ENCODE data around the gene ZNF765. TPM values are rescaled to one million over a fixed set of nuclear protein-coding genes. Genes with fewer than 3 reads are reported as not detected.
"Not testable (repeated sequence)": the region's sequence is repeated elsewhere in the genome, so short reads cannot be mapped to it uniquely, and the experiment has no call there.

ZNF765 gene
- total RNA-seq, 1 donor from 2014 or later = 5.5 TPM

DNA sequence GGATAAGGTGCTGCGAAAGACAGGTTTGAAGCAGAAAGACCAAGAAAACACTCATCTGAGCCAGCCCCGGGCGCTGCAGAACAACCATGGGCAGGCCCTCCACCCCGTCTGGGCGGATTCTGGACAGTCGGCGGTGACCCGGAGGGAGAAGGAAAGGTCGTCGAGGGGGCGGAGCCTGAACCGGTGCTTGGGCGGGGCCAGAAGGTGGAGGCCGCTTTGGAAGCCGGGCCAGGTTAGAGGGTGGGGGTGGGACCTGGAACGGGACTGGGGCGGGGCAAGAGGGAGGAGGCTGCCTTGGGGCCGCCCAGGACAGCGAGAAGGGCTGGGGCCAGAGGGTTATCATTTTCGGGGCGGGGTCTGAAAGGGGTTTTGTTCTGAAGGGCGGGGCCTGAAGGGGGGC lies 5.0 kb upstream of the ZNF765 start:
- H3K4me3 ChIP-seq (ENCODE audit: low read depth, low read length) = no peak overlapping the region
- TF ChIP-seq, protein P1, sequence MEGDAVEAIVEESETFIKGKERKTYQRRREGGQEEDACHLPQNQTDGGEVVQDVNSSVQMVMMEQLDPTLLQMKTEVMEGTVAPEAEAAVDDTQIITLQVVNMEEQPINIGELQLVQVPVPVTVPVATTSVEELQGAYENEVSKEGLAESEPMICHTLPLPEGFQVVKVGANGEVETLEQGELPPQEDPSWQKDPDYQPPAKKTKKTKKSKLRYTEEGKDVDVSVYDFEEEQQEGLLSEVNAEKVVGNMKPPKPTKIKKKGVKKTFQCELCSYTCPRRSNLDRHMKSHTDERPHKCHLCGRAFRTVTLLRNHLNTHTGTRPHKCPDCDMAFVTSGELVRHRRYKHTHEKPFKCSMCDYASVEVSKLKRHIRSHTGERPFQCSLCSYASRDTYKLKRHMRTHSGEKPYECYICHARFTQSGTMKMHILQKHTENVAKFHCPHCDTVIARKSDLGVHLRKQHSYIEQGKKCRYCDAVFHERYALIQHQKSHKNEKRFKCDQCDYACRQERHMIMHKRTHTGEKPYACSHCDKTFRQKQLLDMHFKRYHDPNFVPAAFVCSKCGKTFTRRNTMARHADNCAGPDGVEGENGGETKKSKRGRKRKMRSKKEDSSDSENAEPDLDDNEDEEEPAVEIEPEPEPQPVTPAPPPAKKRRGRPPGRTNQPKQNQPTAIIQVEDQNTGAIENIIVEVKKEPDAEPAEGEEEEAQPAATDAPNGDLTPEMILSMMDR (conservative IDR thresholded peaks at IDR 0.05; ENCODE audit: low read depth, low read length) = no peak
- DNase-seq (ENCODE audit: low read depth) = no peak

DNA sequence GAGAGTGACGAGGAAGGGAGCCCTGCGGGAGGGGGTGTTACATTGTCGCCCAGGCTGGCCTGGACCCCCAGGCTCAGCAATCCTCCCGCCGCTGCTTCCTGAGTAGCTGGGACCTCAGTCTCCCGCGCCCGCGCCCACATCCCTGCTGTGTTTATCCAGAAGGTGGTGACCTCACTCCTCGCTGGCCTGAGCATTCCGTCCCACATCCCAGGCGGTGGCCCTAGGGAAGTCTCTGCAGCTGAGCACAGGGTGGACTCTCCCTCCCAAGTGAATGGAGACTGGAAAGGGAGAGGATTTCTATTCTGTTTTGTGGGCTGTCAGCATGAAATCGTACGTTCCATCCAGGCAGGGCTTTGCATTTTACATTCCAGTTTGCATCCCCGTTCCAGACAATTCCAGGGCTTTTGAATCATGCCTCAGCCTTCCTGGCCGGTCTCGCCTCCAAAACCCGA lies 401 bp upstream of the ZNF765 start:
- TF ChIP-seq, protein P1 (conservative IDR thresholded peaks at IDR 0.05; ENCODE audit: low read depth, low read length) = no peak
- H3K4me3 ChIP-seq (ENCODE audit: low read depth, low read length) = peak overlapping the region; percentile 85
- DNase-seq (ENCODE audit: low read depth) = no peak

DNA sequence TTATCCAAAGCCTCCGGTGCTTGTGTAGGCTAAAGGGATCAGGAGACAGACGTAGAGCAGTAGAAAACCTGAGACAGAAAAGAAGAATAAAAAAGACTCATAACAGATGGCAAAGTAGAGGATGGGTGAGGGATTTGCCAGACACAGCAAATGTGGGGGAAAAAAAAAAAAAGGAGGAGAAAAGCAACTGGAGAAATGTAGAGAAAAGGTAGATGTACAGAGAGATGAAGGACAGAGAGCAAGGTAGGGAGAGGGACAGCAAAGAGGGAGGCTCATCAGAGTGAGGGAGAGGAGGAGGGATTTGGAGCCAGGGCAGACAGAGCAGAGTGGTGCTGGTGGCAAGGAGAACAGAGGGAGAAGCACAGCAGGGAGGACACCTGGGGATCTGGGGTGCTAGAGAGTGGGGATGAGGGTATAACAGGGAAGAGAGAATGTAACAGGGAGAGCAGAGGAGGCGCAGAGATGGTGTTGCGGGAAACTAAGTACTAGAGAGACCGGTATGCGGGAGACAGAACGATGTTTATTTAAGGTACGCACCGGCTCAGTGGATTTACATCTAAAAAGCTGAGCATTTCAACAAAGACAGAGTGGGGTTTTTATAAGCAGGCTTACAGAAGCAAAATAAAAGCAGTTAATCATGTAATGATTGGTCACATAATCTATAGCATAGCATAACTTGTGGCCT lies 1.0 kb downstream of the ZNF765 start:
- DNase-seq (ENCODE audit: low read depth) = not testable (repeated sequence)
- peak overlapping the region; percentile 85 for H3K4me3 ChIP-seq (ENCODE audit: low read depth, low read length)

DNA sequence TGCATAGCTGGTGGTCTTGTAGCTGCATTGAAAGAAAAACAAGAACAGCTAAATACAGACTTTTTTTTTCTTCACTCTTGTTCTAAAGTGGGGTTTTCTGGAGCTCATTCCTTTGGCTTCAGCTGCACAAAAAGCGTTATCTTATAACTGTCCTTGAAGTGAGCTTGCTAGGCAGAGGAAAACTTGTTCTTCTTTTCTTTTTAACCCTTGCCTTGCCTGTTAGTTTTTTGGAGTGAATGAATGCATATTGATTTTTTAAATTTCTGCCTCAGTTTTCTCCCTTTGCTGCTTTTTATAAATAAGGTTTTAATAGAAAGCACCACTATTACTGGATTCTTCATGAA lies 1.5 kb downstream of the ZNF765 start:
- TF ChIP-seq, protein P1 (conservative IDR thresholded peaks at IDR 0.05; ENCODE audit: low read depth, low read length) = no peak
- DNase-seq (ENCODE audit: low read depth) = no peak
- H3K4me3 ChIP-seq (ENCODE audit: low read depth, low read length) = peak overlapping the region; percentile 85

DNA sequence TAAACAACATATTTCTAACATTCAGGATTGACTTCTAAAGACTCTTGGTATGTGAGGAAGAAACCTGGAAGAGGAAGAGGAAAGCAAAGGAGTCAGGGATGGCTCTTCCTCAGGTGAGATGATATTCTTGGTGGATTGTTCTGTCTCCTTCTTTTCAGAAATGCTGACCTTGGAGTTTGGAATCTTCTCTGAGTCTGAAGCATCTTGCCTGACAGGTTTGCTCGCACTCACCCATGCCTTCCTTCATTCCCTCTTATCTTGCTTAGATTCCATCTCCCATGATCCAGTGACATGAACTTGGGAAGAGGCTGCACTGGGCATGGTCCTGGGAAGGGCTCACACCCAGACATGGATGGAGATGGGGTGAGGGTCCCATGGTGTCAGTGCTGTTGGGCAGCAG lies 3.0 kb downstream of the ZNF765 start:
- H3K4me3 ChIP-seq (ENCODE audit: low read depth, low read length); DNase-seq (ENCODE audit: low read depth): not testable (repeated sequence)

DNA sequence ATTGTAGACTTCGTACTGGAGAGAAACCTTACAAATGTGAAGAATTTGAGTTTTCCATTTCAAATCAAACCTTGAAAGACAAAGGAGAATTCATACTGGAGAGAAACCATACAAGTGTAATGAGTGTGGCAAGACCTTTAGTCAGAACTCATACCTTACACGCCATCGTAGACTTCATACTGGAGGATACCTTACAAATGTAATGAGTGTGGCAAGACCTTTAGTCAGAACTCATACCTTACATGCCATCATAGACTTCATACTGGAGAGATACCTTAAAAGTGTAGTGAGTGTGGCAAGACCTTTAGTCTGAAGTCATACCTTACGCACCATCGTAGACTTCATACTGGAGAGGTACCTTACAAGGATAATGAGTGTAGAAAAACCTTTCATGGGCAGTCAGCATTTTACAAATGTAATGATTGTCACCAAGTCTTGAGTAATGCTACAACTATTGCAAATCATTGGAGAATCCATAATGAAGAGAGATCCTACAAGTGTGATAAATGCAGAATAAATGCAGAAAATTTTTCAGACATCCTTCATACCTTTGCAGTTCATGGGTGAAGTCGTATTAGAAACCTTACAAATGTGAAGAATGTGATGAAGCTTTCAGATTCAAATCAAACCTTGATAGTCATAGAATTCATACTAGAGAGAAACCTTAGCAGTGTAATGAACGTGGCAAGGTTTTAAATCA lies 14.7 kb downstream of the ZNF765 start:
- H3K4me3 ChIP-seq (ENCODE audit: low read depth, low read length) = no peak overlapping the region
- TF ChIP-seq, protein P1 (conservative IDR thresholded peaks at IDR 0.05; ENCODE audit: low read depth, low read length) = no peak
- DNase-seq (ENCODE audit: low read depth) = no peak

DNA sequence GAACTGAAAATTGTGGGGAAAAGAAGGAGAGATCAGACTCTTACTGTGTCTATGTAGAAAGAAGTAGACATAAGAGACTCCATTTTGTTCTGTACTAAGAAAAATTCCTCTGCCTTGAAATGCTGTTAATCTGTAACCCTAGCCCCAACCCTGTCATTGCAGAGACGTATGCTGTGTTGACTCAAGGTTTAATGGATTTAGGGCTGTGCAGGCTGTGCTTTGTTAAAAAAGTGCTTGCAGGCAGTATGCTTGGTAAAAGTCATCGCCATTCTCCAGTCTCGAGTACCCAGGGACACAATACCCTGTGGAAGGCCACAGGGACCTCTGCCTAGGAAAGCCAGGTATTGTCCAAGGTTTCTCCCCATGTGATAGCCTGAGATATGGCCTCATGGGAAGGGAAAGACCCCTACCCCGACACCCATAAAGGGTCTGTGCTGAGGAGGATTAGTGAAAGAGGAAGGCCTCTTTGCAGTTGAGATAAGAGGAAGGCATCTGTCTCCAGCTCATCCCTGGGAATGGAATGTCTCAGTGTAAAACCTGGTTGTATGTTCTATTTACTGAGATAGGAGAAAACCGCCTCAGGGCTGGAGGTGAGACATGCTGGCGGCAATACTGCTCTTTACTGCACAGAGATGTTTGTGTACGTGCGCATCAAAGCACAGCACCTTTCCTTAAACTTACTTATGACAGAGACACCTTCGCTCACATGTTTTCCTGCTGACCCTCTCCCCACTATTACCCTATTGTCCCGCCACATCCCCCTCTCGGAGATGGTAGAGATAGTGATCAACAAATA lies 25.8 kb downstream of the ZNF765 start:
- not testable (repeated sequence) for H3K4me3 ChIP-seq (ENCODE audit: low read depth, low read length); DNase-seq (ENCODE audit: low read depth)

DNA sequence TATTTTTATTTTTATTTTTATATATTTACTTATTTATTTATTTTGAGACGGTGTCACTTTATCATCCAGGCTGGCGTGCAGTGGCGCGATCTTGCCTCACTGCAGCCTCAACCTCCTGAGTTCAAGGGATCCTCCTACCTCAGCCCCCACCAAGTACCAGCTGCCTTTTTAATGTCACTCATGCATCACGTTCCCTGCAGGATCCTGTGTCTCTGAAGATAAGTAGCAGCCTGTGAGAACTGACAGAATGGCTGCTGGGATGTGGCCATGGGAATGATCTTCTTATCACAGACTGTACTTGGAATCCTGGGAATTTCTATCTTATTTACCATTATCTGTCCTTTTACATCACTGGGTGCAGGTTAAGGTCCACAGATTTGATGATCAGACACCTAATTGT lies 27.6 kb downstream of the ZNF765 start:
- TF ChIP-seq, protein P1 (conservative IDR thresholded peaks at IDR 0.05; ENCODE audit: low read depth, low read length) = no peak
- H3K4me3 ChIP-seq (ENCODE audit: low read depth, low read length) = no peak overlapping the region
- DNase-seq (ENCODE audit: low read depth) = no peak

DNA sequence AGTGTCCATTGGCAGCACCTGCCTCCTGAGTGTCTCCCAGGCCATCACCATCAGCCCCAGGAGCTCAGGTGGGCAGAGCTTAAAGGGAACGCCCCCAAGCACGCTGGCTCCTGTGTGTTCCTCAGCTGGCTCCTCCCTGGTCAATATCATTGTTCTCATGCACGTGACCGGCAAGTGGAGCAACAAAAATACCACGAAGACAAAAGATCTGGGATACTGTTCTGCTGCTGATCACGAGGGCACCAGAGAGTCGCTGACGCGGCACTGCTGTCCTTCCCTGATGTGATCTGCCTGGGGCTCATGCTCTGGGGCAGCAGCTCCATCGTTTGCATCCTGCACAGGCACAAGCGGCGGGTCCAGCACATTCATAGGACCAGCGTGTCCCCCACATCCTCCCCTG lies 28.1 kb downstream of the ZNF765 start:
- H3K4me3 ChIP-seq (ENCODE audit: low read depth, low read length); DNase-seq (ENCODE audit: low read depth): not testable (repeated sequence)

Data from epithelial cell of proximal tubule (primary cell).